K562 treated with DMSO at 1 percent for 4 hours (cell line): ENCODE results near the gene SMAD6. TPM values are rescaled to one million over a fixed set of nuclear protein-coding genes. Genes with fewer than 3 reads are reported as not detected.

ENCODE experiments used
- total RNA-seq: library from RNA; unstranded; fragments of 300-600 nt; gene quantifications from 2 replicates; pipeline ENCODE4 v1.2.3, GENCODE V29; 2022; ENCODE audit not compliant: insufficient read depth

The SMAD6 gene
- total RNA-seq = 15.4 and 16.3 TPM in 2 replicates

GRCh38 chr15:66702035-66702786 lies at the start of gene SMAD6:
SMAD6 (plus strand) TSS chr15:66702236; CDS start chr15:66703259, 1,023 bp downstream.

Other genes with a start within 250 kb of the SMAD6 start
- 32.1 and 35.8 TPM in 2 replicates for gene SNAPC5, start 204.5 kb upstream of the SMAD6 start, total RNA-seq
- 4,759 and 5,204 TPM in 2 replicates for gene RPL4, start 197.4 kb upstream of the SMAD6 start, total RNA-seq
- 20.5 and 23.5 TPM in 2 replicates for gene ZWILCH, start 196.9 kb upstream of the SMAD6 start, total RNA-seq
- gene LCTL, start 136.2 kb upstream of the SMAD6 start, total RNA-seq = 0.23 TPM in 1 of 2 replicates, not detected in the other